ENCODE results near the gene FALEC.

Gene FALEC

GRCh38 chr1:150515328-150516049, at the start of gene FALEC:
Gene FALEC (plus strand): TSS chr1:150515752.
- DNase-seq (ENCODE audit: low read depth in 2 of 2), result peak; percentile 81 to 87

- no peak for DNase-seq (ENCODE audit: low read depth in 2 of 2)
These were observed 48.6 kb upstream of the FALEC start for GRCh38 chr1:150466964-150467363.

- no peak for DNase-seq (ENCODE audit: low read depth in 2 of 2)
These were observed 46.3 kb upstream of the FALEC start for GRCh38 chr1:150469291-150469690.

GRCh38 chr1:150472601-150473200, 42.9 kb upstream of the FALEC start:
- no peak for DNase-seq (ENCODE audit: low read depth in 2 of 2)

GRCh38 chr1:150473659-150474058, 41.9 kb upstream of the FALEC start:
- DNase-seq (ENCODE audit: low read depth in 2 of 2), result no peak

- DNase-seq (ENCODE audit: low read depth in 2 of 2), result no peak
These were observed 40.7 kb upstream of the FALEC start for GRCh38 chr1:150474869-150475268.

- DNase-seq (ENCODE audit: low read depth in 2 of 2), result no peak
These were observed 38.8 kb upstream of the FALEC start for GRCh38 chr1:150476754-150477153.

- no peak for DNase-seq (ENCODE audit: low read depth in 2 of 2)
These were observed 38.2 kb upstream of the FALEC start for GRCh38 chr1:150477320-150477719.

- DNase-seq (ENCODE audit: low read depth in 2 of 2), result no peak
These were observed 37.8 kb upstream of the FALEC start for GRCh38 chr1:150477733-150478132.

- DNase-seq (ENCODE audit: low read depth in 2 of 2), result no peak
These were observed 36.2 kb upstream of the FALEC start for GRCh38 chr1:150479370-150479769.

GRCh38 chr1:150479927-150480352, 35.6 kb upstream of the FALEC start:
- DNase-seq (ENCODE audit: low read depth in 2 of 2), result no peak

GRCh38 chr1:150484431-150484830, 31.1 kb upstream of the FALEC start:
- no peak for DNase-seq (ENCODE audit: low read depth in 2 of 2)

- no peak for DNase-seq (ENCODE audit: low read depth in 2 of 2)
These were observed 30.7 kb upstream of the FALEC start for GRCh38 chr1:150484861-150485260.

GRCh38 chr1:150486966-150487762, 28.4 kb upstream of the FALEC start, which contains the start of gene TARS2:
Gene TARS2 (plus strand): TSS chr1:150487419. CDS start chr1:150487451, 32 bp downstream.
- DNase-seq (ENCODE audit: low read depth in 2 of 2), result peak; percentile 86 to 94

- no peak for DNase-seq (ENCODE audit: low read depth in 2 of 2)
These were observed 27.8 kb upstream of the FALEC start for GRCh38 chr1:150487763-150488115.

GRCh38 chr1:150493175-150493574, 22.4 kb upstream of the FALEC start:
- no peak for DNase-seq (ENCODE audit: low read depth in 2 of 2)

GRCh38 chr1:150498342-150498741, 17.2 kb upstream of the FALEC start:
- no peak for DNase-seq (ENCODE audit: low read depth in 2 of 2)

GRCh38 chr1:150505431-150505830, 10.1 kb upstream of the FALEC start:
- no peak for DNase-seq (ENCODE audit: low read depth in 2 of 2)

- DNase-seq (ENCODE audit: low read depth in 2 of 2), result no peak
These were observed 7.4 kb upstream of the FALEC start, which contains the start of gene ECM1 for GRCh38 chr1:150507912-150508864. Gene ECM1 (plus strand): TSS chr1:150508109. CDS start chr1:150508210, 101 bp downstream.

- DNase-seq (ENCODE audit: low read depth in 2 of 2), result no peak
These were observed 6.6 kb upstream of the FALEC start for GRCh38 chr1:150508982-150509381.

- no peak for DNase-seq (ENCODE audit: low read depth in 2 of 2)
These were observed 4.0 kb upstream of the FALEC start for GRCh38 chr1:150511551-150511950.
